ENCODE measurements around the gene CRAMP1.
"Not testable (repeated sequence)": the region's sequence is repeated elsewhere in the genome, so short reads cannot be mapped to it uniquely, and the experiment has no call there.

CRAMP1 gene, protein sequence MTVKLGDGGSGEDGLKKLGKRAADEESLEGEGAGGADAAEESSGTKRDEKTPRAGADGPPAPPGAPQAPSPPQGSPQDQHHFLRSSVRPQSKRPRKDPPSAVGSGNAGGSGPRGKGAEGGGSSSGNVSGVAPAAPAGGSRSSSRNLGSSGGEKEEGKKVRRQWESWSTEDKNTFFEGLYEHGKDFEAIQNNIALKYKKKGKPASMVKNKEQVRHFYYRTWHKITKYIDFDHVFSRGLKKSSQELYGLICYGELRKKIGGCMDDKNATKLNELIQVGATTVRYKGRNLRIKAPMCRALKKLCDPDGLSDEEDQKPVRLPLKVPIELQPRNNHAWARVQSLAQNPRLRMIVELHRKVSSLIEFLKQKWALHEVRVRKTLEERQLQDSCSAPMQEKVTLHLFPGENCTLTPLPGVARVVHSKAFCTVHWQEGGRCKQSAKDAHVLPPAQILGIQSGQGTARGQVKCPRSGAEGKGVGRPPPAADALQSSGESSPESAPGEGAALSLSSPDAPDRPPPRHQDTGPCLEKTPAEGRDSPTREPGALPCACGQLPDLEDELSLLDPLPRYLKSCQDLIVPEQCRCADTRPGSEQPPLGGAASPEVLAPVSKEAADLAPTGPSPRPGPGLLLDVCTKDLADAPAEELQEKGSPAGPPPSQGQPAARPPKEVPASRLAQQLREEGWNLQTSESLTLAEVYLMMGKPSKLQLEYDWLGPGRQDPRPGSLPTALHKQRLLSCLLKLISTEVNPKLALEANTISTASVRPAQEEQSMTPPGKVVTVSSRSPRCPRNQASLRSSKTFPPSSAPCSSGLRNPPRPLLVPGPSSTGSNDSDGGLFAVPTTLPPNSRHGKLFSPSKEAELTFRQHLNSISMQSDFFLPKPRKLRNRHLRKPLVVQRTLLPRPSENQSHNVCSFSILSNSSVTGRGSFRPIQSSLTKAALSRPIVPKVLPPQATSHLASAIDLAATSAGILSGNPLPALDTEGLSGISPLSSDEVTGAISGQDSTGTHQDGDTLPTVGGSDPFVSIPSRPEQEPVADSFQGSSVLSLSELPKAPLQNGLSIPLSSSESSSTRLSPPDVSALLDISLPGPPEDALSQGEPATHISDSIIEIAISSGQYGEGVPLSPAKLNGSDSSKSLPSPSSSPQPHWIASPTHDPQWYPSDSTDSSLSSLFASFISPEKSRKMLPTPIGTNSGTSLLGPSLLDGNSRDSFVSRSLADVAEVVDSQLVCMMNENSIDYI (N-terminal part only)

DNA sequence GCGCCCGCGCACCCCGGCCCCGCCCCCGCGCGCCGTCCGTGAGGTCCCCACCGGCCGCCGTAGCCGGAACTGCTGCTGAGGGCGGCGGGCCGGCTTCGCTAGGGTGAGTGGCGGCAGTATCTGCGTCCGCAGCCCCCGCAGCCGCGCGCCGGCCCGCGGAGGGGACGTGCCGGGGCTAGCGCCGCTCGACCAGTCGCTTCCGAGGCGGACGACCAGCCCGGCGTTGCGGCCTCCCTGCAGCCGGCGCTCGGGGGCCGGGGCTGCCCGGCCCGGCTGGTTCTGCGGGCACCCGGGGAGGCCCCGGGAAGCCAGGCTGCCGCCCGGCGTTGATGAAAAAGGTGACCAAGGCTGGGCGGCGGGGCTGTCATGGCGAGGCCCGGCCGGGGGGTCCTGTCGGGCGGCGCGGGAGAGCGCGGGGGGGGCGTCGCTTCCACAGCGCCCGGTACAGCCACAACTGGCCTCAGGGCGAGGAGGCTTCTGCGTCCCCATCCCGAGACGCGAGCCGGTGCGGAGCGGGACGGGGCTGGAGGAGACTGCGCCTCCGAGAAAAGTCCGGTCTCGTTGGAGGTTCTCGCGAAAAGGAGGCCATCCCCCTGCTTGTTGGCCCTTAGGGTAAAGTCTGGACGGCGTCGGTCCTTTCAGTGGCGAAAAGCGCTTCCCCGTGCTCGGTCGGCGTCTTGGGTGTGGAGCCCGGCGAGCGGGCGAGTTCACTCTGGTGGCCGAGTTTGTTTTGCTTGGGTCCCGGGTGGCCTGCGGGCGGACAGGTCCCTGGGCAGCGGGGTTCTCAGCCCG lies at the start of gene CRAMP1:
CRAMP1 (plus strand) TSS at position 41 of the 792 bp plus-strand sequence. CDS start 2,280 bp downstream, outside the sequence.
- DNase-seq = peak; percentile 49

DNA sequence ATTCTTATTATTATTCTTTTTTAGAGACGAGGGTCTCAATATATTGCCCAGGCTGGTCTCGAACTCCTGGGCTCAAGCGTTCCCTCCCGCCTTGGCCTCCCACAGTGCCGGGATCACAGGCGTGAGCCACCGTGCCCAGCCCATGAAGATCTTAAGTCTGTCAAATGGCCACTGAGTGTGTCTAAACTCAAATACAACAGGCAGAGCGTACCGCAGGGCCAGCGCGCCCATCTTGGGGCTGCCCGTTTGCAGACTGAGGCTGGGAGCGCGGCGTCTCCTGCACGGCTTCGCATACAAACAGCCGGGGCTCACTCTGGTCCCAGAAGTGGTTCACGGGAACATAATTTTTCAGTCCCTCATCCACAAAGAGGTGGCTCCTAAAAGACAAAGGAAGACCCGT lies 48.4 kb upstream of the CRAMP1 start:
- DNase-seq = no peak

DNA sequence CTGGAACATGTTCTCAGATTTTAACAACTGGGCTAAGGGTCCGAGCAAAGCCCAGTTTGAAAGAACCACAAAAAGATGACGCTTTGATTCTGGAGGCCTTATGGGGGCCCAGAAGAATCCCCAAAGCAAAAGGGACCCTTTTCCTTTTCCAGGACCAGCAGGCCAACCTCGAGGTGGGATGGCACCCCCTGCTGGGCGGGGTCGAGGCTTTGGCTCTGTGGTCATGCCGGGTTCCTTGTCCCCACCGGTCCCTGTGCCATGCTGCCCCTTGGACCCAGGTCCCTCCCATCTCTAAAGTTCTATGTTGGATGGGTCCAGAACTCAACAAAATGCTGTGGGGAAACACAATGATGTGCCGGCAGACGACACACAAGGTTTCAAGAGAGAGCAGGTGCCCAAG lies 47.8 kb upstream of the CRAMP1 start:
- DNase-seq = peak; percentile 40

DNA sequence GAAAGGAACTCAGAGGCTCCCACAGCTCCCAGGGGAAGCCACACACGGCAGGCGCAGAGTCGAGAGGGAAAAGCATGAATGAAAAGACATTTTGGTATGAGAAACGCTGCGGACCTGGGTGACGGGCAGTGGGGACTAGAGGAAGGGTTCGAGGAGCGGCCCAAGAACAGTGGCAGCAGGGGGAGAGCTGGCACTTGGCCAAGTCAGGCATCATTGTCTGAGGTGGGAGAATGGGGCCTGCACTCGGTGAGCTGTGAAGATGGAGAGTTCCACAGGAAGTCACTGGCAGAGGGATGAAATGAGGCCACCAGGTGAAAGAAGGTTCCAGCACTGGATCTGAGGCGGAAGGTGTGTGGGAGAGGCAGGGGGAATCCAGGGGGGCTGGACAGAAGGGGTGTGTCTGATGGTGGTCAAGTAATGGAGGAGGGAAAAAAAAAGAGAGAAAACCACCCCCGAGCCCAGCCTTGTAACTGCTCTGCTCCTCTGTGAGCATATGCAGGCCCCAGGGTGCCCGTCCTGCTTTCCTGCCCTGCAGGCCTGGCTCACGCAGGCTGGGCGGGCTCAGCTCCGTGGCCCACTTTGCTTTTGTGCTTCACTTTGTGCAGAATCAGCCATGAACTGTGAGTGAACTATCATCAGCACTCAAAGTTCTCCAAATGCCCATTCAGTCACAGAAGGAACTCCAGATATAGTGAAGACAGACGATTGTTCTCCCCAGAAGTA lies 46.9 kb upstream of the CRAMP1 start:
- no peak for DNase-seq

DNA sequence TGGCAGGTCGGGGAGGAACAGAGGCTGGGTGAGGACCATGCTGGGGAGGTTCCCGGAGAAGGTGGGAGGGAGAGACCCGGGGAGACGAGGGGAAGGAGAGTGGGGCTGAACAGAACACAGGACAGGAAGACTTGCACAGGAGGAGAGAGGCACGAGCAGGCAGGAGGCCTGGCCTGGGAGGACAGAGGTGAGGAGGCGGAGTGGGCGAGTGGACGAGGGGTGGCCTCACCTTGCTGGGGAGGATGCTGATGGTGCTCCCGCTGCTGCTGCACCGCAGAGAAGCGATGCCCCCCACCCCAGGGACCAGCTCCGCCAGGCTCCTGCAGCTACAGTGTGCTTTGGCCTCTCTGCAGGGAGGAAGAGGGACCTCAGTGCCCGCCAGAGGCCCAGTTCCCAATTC lies 44.2 kb upstream of the CRAMP1 start:
- DNase-seq = no peak

DNA sequence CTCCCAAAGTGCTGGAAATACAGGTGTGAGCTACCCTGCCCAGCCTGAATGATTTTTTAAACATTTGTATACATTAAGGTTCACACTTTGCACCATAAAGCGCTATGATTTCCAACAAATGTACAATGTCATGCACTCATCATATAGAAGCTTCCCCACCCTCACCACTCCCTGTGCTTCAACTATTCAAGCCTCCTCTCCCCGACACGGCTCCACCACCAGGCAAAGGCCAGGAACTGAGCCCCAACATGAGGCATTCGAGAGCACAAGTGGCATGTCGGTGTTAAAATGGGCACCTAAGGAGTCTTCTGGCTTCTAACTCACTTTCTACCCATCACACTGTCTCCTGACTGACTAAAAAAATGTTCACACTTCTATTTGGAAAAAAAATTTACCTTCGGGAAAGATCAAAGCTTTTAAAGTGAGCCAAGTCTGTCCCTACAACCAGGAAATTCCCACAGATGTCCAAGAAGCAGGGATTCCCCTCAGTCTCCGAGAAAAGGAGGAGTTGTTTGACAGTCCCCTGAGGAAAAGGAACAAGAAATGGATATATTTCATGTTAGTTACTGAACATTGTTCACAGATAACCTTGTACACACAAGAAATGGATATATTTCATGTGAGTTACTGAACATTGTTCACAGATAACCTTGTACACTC lies 41.0 kb upstream of the CRAMP1 start:
- DNase-seq = peak; percentile 27

DNA sequence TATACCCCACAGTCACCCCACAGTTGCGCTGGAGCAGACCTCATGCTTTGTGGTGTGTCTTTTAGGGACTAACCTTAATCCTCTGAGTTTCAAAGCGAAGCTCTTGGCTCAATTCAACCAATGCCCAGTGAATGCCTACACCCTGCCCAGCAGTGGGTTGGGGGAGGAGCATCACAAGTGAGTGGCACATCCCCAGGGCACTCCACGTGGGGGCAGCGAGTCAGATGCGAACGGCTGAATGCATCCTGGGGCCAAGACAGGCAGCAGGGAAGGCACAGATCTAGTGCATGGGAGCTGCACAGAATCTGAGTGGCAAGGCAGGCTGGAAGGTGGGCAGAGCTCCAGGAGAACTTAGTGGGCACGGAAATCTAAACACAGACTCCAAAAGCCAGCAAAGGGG lies 39.5 kb upstream of the CRAMP1 start:
- DNase-seq = no peak

DNA sequence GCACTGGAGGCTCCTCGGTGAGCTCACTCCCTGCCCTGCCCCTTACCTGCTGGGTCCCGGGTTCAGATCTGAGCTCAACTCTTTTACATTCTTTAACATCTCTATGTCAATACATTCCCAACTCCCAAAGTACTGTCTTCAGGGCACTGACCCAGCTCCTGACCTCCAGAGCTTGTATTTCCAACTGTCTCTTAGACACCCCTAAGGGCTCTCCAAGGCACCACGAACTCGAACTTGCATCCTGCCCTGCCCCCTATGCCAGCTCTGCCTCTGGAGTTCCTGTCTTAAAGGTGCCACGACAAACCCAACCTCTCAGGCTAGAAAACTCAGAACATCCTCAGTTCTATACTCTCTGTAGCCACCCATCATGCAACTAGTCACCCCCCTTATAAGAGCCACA lies 38.9 kb upstream of the CRAMP1 start:
- DNase-seq = no peak

DNA sequence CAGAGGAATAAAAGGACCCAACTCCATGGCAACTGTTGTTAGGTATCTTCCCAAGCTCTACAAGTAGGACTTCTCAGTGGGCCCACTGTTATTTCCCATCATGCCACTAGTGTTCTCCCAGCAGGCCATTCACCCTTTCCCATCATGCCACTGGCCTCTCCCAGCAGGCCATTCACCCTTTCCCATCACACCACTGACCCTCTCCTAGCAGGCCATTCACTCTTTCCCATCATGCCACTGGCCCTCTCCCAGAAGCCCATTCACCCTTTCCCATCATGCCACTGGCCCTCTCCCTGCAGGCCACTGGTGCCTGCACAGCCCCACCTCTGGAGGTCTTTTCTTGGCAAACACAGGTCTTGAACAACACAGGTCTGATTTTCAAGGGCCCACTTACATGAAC lies 36.6 kb upstream of the CRAMP1 start:
- peak; percentile 13 for DNase-seq

DNA sequence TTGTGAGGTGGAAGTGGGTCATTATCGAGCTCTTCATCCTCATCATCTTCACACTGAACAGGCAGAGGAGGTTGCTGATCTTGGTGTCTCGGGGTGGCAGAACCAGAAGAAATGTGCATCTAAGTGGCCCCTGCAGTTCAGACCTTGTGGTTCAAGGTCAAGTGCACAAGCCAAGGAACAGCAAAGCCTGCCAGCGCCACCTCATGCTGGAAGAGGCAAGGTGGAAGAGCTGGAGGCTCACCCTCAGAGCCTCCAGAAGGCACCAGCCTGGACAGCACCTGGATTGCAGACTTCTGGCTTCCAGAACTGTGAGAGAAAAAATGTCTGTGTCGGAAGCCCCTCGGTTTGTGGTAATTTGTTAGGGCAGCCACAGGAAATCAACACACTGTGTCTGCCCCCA lies 32.9 kb upstream of the CRAMP1 start:
- peak; percentile 15 for DNase-seq

DNA sequence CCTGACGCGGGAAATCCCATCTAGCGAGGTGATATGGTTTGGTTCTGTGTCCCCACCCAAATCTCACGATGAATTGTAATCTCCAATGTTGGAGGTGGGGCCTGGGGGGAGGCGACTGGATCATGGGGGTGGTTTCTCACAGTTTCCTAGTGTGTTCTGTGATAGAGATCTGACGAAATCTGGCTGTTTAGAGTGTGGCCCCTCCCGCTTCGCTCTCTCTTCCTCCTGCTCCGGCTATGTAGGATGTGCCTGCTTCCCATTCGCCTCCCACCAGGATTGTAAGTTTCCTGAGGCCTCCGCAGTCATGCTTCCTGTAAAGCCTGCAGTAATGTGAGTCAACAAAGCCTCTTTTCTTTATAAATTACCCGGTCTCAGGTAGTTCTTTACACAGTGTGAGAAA lies 31.9 kb upstream of the CRAMP1 start:
- no peak for DNase-seq

DNA sequence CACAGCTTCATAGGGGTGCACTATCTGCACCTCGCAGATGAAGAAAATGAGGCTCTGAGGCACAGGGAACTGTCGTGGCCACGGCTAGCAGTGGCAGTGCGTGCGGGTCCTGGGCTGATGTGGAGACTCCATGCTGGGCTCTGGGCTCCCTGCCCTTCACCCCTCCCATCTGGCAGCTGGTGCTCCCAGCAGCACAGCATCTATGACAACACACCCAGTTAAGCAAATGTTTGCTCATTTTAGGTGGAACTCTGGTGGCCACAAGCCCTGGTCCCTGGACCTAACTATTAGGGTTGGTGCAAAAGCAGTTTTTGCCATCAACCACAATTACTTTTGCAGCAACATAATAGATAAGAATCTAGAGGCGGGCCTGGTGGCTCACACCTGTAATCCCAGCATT lies 31.2 kb upstream of the CRAMP1 start:
- no peak for DNase-seq

DNA sequence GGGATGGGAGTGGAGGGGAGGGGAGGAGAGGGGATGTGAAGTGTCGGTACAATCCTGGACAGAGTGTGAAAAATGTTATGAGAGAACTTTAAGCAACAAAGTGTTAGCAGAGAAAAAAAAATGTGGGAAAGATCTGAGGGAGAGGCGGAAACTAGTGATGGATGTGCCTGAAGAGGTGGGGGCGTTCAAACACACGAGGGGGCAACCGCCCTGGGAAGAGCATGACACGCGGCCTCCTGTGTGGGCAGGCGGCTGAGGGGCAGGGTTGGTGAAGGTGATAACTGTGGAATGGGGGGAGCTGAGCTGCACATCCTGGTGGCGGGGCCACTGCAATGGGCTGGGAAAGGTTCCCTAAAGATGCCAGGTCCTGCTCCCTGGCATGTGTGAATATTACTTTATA lies 30.4 kb upstream of the CRAMP1 start:
- no peak for DNase-seq

DNA sequence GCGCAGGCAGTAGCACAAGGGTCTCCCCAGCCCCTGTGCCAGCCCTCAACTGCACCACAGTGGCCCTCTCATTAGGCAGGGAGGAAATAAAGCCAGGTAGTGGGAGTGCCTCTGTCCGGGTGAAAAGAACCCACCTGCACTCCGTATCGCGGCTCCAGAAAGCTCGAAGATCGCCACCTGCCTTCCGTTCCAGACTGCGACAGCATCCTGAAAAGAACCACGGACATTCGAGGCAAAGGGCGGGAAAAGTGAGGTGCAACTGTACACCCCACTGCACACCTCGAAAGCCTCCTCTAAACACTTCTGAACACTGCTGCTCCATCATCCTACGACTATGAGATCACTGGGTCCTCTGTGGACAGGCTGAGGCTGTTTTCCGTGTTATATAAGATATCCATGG lies 29.0 kb upstream of the CRAMP1 start:
- no peak for DNase-seq

DNA sequence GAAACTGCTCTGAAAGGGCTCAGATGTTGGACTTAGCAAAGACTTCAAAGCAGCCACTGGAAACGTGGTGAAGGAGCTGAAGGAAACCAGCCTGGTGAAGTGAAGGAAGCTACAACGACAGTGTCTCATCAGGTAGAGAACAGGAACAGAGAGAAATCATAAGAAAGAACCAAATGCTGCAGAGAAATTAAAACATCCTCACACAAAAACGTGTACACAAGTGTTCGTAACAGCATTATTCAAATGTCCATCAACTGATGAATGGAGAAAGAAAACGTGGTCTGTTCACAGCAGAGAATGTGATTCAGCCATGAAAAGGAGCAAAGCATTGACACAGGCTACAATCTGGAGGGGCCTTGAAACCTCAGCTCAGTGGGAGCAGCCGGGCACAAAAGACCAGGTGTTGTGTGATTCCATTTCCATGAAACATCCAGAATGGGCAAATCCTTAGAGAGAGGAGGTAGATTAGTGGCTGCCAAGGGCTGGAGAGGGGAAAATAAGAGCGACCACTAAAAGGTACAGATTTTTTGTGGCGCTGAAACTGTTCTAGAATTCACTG lies 27.2 kb upstream of the CRAMP1 start:
- no peak for DNase-seq

DNA sequence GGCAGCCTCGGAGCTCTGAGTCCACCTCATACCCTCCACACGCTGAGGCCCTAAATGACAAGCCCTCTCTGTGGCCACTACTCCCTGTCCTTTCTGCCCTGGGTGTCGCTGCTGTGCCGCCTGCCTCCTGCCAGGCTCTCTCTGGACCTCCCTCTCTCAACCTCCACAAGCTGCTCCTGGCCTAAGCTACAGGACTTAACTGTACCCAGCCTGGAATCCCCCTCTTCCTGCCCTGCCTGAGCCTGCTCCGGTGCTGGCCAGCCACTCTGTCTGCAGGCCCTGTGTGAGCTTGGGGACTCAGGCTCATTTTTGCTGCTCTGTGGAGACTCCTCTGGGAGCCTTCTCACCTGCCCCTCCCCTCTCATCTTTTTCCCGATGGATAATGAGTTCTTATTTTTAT lies 21.8 kb upstream of the CRAMP1 start:
- no peak for DNase-seq

DNA sequence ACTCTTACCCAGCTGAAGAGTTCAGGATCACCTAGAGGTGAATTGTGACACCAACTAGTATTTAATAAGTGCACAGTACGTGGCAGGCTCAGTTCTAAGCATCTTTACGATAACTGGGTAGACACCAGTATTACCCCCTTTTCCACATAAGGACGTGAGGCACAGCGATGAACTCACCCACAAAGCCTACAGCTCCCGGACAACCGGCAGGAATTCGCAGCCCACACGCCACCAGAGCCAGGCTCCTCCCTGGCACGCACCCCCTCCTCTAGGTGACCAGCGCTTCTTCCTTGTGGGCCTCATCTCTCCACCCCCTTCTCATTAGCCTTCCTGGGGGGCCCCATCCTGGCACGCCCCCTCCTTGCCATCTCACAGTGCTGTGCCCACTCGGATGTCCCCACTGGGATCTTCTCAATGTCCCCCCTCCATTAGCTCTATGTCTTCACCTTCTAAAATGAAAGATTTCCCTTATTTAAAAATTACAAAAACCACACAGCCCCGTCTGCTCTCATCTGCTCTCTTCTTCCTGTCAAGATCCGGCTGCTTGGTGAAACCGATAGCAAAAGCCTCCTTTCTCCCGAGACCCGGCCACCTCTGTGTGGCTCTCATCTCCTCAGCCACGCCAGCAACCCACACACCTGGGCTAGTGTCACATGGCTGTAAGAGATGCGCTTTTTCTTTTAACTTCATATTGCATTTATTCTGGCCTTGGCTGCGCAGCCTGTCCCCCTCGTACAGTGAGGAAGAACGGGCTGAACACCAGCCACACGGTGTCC lies 21.0 kb upstream of the CRAMP1 start:
- no peak for DNase-seq

DNA sequence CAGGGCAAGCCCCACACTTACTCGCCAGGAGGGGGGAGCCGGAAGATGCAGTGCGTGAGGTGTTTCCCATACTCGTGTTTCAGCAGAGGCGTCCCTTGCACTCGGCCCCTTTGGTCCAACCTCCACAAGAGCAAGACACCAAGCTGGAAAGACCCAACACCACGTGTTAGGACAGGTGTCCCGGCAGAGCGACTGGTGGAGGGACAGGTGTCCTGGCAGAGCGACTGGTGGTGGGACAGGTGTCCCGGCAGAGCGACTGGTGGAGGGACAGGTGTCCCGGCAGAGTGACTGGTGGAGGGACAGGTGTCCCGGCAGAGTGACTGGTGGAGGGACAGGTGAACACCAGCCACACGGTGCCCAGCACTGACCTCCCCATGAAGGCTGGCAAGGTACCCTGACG lies 19.7 kb upstream of the CRAMP1 start:
- DNase-seq = no peak

DNA sequence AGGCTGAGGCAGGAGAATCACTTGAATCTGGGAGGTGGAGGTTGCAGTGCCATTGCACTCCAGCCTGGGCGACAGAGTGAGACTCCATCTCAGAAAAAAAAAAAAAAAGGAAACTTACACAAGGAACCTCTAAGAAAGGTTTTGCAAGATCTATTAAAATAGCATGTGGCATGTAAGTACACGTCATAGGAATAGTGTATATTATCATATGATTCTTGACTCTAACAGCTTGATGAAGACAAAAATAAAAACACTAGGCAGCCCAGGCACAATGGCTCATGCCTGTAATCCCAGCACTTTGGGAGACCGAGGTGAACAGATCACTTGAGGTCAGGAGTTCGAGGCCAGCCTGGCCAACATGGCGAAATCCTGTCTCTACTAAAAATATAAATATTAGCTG lies 16.6 kb upstream of the CRAMP1 start:
- not testable (repeated sequence) for DNase-seq

DNA sequence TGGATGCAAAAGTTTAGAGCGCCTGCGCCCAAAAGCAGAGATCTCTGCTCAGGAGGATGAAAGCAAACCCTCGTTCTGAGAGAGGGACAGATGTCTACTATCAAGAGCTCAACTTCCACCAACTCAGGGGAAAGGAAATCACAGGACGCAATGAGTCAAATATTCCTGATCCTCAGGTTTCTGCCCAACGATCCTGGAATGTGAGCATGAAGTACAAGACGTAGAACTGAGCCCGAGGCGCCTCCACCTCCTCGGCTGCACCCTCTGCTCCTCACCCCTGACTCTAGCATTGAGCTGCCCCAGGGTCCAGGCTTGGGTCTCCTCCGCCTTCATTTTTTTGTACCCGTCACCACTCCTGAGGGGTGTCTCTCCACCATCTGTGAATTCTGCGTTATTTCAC lies 15.6 kb upstream of the CRAMP1 start:
- no peak for DNase-seq

All from hematopoietic multipotent progenitor cell treated with erythropoietin and hydrocortisone succinate and interleukin-3 and kit ligand, for 4 days (in vitro differentiated cells).